RWPE2 (cell line): ENCODE results near the gene CROCC2.

Experiments used
- ATAC-seq: fragments of 200-7000 bp; cut with Tn5 transposase; 3 replicates; pipeline ENCODE4 v1.9.1; 2021; ENCODE audit warnings: low read depth
- DNase-seq: peaks from one replicate; pipeline ENCODE4 v3.0.0-alpha.2; 2020; ENCODE audit warnings: low spot score
- H3K27ac ChIP-seq: fragments of 450-650 bp; 2 replicates; pipeline ENCODE4 v1.5.1; 2017; ENCODE audit warnings: mild to moderate bottlenecking; ENCODE audit not compliant: poor library complexity, severe bottlenecking
- H3K27me3 ChIP-seq: fragments of 250-450 bp; sonication (Bioruptor Pico); 2 replicates; pipeline ENCODE4 v1.5.1; 2021; ENCODE audit warnings: mild to moderate bottlenecking, moderate library complexity; ENCODE audit not compliant: insufficient read depth, poor library complexity, severe bottlenecking
- H3K36me3 ChIP-seq: fragments of 250-450 bp; sonication (Bioruptor Pico); 2 replicates; pipeline ENCODE4 v1.5.1; 2020; ENCODE audit warnings: low read depth, mild to moderate bottlenecking, moderate library complexity
- H3K4me1 ChIP-seq: fragments of 250-450 bp; sonication (Bioruptor Pico); 2 replicates; pipeline ENCODE4 v1.5.1; 2021; ENCODE audit warnings: mild to moderate bottlenecking, moderate library complexity; ENCODE audit not compliant: insufficient read depth, poor library complexity, severe bottlenecking
- H3K4me3 ChIP-seq: fragments of 250-450 bp; sonication (Bioruptor Pico); 2 replicates; pipeline ENCODE4 v1.5.1; 2021; ENCODE audit warnings: mild to moderate bottlenecking, moderate library complexity; ENCODE audit not compliant: severe bottlenecking
- H3K9me3 ChIP-seq: fragments of 250-450 bp; sonication (Bioruptor Pico); 2 replicates; pipeline ENCODE4 v1.5.1; 2021; ENCODE audit warnings: mild to moderate bottlenecking, moderate library complexity; ENCODE audit not compliant: severe bottlenecking
- TF ChIP-seq, protein P1 (sequence below): fragments of 450-650 bp; IDR thresholded peaks from one replicate; pipeline ENCODE4 v1.5.1; 2017; ENCODE audit warnings: mild to moderate bottlenecking, moderate library complexity; ENCODE audit not compliant: poor library complexity, severe bottlenecking

Gene CROCC2

DNA sequence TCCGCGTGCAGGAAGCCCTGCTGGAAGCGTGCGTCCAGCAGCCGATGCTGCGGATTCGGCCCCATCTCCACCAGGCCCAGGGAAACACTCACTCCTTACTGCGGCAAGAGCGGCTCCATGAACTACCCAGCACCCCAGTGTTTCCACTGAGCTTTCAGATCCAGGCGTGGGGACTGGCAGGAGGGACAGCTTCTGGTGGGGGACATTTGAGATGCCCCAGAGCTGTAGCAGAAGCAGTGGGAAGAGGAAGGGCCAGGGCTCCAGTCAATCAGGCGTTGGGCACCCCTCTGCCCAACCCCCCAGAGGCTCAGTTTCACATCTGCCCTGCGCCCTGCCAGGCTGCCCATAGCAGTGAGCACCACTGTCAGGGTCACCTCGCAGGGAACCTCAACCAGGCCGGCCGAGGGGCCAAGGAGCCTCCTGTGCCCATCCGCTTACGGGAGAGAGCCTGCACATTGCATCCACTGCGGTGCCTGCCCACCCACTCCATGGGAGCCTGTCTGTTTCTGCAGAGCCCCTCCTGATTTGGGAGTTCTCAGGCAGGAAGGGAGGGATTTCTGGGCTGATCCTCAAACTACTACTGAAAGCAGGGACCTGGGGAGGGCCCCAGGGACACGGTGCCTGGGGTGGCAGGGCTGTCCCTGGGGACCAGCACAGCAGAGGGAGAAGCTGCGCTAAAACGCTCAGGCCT is 32.9 kb upstream of the CROCC2 start:
- Histone ChIP-seq H3K4me3 (no peak overlapping the region), H3K27ac (no peak overlapping the region), H3K36me3 (no peaks in the 10 kb centered on the region), H3K27me3 (no peaks in the 10 kb centered on the region), H3K4me1 (no peaks in the 10 kb centered on the region), H3K9me3 (no peaks in the 10 kb centered on the region)
- ATAC-seq, result no peak
- TF ChIP-seq, protein P1, sequence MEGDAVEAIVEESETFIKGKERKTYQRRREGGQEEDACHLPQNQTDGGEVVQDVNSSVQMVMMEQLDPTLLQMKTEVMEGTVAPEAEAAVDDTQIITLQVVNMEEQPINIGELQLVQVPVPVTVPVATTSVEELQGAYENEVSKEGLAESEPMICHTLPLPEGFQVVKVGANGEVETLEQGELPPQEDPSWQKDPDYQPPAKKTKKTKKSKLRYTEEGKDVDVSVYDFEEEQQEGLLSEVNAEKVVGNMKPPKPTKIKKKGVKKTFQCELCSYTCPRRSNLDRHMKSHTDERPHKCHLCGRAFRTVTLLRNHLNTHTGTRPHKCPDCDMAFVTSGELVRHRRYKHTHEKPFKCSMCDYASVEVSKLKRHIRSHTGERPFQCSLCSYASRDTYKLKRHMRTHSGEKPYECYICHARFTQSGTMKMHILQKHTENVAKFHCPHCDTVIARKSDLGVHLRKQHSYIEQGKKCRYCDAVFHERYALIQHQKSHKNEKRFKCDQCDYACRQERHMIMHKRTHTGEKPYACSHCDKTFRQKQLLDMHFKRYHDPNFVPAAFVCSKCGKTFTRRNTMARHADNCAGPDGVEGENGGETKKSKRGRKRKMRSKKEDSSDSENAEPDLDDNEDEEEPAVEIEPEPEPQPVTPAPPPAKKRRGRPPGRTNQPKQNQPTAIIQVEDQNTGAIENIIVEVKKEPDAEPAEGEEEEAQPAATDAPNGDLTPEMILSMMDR, result no peak
- no peak for DNase-seq

DNA sequence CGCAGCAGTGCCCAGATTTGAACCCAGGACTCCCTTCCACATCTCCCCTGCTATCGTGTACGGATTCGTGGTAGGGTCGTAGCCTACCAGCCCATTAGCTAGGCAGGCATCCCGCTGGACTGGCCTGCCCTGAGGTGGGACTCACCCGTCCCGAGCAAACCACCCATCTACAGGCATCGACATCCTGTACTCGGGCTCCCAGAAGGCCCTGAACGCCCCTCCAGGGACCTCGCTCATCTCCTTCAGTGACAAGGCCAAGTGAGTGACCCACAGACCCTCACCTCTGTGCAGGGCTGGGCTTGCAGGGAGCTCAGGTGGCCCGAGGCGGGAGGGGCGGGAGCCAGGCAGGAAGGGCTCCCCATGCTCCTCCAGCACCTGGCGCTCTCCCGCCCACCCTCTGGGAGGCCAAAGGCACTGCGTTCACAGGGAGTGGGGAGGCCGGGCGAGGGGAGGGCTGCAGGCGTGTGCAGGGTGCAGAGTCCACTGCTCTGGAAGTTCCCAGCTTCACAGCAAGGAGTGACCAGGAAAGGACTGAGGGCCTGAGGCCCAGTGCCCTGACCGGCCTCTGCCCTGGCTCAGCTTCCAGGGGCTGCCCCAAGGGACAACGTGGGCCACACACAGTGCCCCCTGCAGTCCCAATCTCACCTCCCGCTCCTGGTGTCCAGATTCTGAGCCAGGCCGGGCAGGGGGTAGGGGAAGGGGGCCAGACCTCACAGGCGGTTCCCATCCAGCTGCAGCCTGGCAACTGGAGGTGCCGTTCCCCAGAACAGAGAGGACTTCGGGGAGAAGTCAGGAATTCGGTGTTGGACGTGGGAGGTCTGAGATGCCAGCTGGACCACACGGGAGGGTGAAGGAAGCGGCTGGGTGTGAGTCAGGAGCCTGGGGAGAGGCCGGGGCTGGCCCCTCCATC is 32.1 kb upstream of the CROCC2 start:
- H3K4me3 ChIP-seq, result no peak overlapping the region
- no peak; the same call in 2 of the 3 replicates for ATAC-seq
- no peaks in the 10 kb centered on the region for H3K9me3 ChIP-seq
- H3K36me3 ChIP-seq, result no peaks in the 10 kb centered on the region
- no peaks in the 10 kb centered on the region for H3K27me3 ChIP-seq
- peak; percentile 47 for DNase-seq
- TF ChIP-seq, protein P1, result no peak
- no peak overlapping the region for H3K27ac ChIP-seq
- no peaks in the 10 kb centered on the region for H3K4me1 ChIP-seq

DNA sequence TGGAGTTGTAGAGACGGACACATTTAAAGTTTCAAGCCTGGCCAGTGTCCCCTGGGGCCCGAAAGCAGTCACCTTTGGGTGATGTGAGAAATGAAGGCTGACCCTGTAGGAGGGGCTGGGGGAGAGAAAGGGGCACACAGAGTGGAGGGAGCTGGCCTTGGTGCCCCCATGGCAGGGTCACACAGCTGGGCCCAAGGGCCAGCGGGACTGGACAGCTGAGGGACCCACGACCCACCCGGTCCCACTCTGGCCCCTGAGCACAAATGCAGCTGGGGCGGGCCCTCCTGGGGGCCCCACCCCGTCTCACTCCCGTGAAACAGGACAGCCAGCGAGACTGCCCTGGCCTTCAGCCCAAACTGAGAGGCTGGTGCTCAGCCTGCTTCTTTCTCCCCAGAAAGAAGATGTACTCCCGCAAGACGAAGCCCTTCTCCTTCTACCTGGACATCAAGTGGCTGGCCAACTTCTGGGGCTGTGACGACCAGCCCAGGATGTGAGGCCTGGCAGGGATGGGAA is 31.4 kb upstream of the CROCC2 start:
- no peaks in the 10 kb centered on the region for H3K36me3 ChIP-seq
- TF ChIP-seq, protein P1, result no peak
- DNase-seq, result peak; percentile 35
- no peaks in the 10 kb centered on the region for H3K27me3 ChIP-seq
- no peaks in the 10 kb centered on the region for H3K4me1 ChIP-seq
- ATAC-seq, result no peak
- no peak overlapping the region for H3K4me3 ChIP-seq
- H3K27ac ChIP-seq, result no peak overlapping the region
- no peaks in the 10 kb centered on the region for H3K9me3 ChIP-seq

DNA sequence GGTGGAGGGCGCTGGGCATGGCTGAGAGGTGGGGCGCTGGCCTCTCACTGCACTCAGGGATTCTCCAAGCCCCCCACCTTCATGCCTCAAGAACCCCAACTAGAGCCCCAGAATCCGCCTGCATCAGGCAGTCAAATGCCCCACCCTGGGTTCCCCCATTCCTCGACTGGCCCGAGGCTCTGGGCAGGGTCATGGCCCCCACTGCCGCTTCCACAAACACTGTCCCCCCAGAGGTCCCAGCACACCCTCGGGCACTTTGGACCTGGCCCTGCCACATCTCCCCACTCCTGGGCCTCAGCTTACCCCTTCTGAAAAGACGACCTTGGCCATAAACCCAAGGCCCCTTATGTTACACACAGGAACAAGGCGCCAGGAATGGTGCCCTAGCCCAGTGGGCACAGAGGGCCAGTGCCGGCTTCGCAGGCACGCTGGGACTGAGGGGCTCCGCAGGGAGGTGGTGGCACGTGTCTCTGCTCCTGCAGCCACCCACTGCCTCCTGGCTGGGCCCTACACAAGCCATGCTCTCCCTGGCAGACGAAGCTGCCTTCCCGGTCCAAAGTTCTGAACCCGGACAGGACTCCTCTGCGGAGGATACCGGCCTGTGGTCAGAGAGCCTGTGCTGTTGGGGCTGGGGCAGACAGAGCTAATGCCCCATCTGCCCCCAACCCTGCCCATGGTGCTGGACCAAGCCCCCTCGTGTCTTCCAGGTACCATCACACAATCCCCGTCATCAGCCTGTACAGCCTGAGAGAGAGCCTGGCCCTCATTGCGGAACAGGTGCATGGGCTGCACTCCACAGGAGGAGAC is 30.7 kb upstream of the CROCC2 start:
- Histone ChIP-seq H3K27me3 (no peaks in the 10 kb centered on the region), H3K4me1 (no peaks in the 10 kb centered on the region), H3K27ac (no peak overlapping the region), H3K36me3 (no peaks in the 10 kb centered on the region), H3K4me3 (no peak overlapping the region), H3K9me3 (no peaks in the 10 kb centered on the region)
- TF ChIP-seq, protein P1, result no peak
- ATAC-seq, result no peak
- DNase-seq, result peak; percentile 47
